Suprapubic skin (tissue), 4 donors: Measurements from ENCODE around the gene RIMS1.

ENCODE experiments used
- CTCF ChIP-seq, 2 donors: fragments of 200-600 bp in 1 of 2; fragments of 450-650 bp in 1 of 2; sonication (generic) in 1 of 2; IDR thresholded peaks; one replicate each; pipeline ENCODE4 v1.5.1; 2016 to 2019; ENCODE audit warnings: antibody characterized with exemption in 2 of 2, mild to moderate bottlenecking in 1 of 2, moderate library complexity in 1 of 2
- EP300 ChIP-seq: sonication (generic); formaldehyde crosslinking; IDR thresholded peaks from one replicate; pipeline ENCODE4 v1.6.1; 2017; ENCODE audit warnings: antibody characterized with exemption
- POLR2AphosphoS5 ChIP-seq, 3 donors: sonication (generic); formaldehyde crosslinking; IDR thresholded peaks; one replicate each; pipeline ENCODE4 v1.6.1; 2017; ENCODE audit warnings: antibody characterized with exemption in 3 of 3

DNA sequence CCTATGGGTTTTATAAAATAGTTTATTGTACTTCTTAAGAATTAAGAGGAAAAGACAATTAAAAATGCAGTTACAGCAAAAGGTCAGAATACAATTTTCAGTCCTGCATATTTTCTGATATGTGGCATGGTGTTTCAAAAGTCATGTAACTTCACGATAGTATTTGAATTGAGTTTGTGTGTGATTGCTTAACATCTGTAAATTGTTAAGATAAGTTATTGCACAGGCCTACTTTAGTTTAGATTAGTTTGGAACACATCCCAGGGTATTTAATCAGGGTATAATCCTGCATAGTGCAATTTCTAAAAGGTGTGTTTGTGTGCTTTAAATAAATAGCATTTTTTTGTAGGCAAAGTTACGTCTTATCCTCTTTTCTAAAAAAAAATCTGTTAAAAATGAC, 289.6 kb downstream of the RIMS1 start:
- TF ChIP-seq CTCF (IDR thresholded peaks at IDR 0.05) (no peak), EP300 (no peak), POLR2AphosphoS5 (IDR thresholded peaks at IDR 0.05) (no peak)
